HK-2 (cell line): ENCODE data around the gene POLQ.
"Not testable (repeated sequence)": the region's sequence is repeated elsewhere in the genome, so short reads cannot be mapped to it uniquely, and the experiment has no call there.

ENCODE experiments used
- DNase-seq: peaks from one replicate; pipeline ENCODE4 v3.0.0-alpha.2; 2018; ENCODE audit not compliant: unreplicated experiment

POLQ gene

GRCh38 chr3:121514496-121514895 lies 31.3 kb downstream of the POLQ start:
- DNase-seq: no peak

DNA sequence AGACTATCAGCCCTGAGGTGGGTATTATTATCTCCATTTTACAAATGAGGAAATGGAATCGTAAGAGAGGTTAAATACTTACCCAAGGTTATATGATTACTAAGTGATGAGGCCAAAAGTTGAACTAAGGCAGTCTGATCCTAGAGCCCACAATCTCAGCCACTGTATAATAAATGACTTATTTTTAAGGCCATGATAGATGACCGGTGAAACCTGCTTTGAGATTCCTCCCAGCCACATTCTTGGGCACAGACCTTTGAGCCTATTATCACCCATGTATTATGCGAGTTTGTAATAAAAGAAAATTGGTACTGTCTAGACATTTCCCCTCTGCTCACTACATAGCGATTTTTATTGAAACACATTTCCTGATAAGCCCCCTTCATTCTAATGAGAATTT lies 37.4 kb downstream of the POLQ start:
- DNase-seq: no peak

DNA sequence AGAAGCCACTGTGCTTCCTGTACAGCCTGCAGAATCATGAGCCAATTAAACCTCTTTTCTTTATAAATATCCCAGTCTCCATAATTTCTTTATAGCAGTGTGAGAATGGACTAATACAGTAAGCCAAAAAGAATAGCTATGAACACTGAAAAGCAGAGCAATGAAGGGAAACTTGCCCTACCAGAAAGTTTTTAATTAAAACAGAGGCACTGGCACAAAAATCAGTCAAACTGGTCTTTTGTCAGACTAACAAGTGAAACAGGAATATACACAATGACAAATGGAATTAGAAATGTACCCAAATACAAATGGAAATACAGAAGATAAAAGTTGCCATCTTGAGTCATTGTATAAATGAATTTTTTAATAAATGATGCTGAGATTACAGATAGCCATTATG lies 40.5 kb downstream of the POLQ start:
- no peak for DNase-seq

DNA sequence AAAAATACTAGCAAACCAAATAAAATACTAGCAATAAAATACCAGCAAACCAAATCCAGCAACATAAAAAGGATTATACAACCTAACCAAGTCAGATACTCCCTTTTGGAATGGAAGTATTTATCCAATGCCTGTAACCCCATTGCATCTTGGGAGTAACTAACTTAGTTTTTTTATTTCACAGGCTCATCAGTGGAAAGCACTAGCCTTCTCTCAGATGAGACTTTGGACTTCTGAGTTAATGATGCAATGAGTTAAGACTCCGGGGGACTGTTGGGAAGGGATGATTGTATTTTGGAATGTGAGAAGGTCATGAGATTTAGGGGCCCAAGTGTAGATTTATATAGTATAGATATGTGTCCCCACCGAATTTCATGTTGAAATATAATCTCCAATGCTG lies 41.2 kb downstream of the POLQ start:
- DNase-seq: no peak

GRCh38 chr3:121496786-121497185 lies 49.0 kb downstream of the POLQ start:
- DNase-seq: no peak

DNA sequence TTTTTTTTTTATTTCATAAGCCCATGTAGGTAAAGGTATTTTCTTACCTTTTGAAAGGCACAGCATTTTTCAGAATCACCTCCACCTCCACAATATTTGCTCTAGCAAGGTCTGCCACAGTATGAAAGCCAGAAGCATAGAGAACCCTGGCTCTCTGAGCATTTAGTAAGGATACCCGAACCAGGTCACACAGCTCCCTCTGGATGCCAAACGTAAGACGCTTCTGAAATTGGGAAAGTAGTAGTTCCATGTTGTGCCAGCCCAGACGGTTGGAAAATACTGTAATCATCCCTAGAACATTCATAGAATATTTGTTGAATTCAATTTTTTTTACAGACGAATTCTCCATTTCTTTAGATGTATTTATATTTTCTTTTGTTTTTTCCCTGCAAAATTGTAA lies 52.4 kb downstream of the POLQ start:
- no peak for DNase-seq

DNA sequence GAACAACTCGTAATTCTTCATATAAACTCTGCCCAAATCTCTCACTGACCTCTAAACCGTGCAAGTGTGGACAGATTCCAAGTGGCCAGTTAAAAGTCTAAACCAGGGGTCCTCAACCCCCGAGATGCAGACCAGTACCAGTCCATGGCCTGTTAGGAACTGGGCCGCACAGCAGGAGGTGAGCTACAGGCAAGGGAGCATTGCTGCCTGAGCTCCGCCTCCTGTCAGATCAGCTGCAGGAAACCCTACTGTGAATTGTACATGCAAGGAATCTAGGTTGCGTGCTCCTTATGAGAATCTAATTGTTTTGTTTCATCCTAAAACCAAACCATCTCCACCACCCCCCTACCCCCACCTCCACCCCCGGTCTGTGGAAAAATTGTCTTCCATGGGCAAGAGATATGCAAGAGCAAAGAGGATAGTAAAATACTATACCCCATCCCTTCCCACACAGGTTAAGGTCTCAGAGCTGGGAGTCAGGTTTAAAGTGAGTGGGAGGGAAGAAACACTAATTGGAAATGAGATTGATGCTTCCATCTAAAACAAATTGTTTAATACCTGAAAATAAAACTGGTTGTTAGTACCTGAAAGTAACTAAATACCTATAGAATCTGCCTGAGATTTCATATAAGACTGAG lies 54.0 kb downstream of the POLQ start:
- DNase-seq: no peak

DNA sequence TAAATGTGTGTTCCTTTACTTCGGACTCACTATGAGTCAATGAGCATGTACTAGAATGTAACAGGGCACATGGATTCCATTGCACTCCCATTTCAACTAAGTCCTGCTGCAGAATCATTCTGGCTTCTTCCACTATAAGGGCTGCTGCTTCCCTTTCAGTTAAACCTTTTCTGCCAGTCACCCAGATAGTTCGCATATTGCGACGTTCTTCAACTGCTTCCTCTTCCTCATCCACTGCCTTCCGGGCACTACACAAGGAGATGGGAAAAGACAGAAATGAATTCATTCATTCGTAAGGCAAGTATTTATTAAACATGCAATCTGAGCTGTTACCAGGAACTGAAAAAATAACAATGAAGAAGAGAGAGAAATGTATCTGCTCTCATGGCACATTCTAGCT lies 55.6 kb downstream of the POLQ start:
- no peak for DNase-seq

GRCh38 chr3:121488628-121489027 lies 57.2 kb downstream of the POLQ start:
- DNase-seq: no peak

DNA sequence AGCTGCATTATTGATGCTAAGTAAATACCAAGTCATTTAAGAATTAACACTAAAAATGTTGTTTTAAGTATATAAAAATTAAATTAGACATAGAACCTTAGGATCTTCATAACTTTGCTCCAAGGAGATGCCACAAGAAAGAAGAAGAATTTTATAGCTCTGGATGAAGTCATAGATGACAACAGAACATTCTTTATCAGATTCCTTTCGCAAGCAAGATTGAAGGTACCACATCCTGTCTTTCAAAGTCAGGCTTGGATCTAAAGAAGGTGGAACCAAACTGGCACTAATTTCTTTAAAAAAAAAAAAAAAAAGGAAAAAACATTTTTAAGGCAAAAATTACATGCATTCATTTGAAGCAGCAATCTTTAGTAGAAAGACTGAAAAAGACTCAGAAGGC lies 62.5 kb downstream of the POLQ start:
- DNase-seq: no peak

- DNase-seq: no peak
These were observed 63.1 kb downstream of the POLQ start for GRCh38 chr3:121482660-121483059.

DNA sequence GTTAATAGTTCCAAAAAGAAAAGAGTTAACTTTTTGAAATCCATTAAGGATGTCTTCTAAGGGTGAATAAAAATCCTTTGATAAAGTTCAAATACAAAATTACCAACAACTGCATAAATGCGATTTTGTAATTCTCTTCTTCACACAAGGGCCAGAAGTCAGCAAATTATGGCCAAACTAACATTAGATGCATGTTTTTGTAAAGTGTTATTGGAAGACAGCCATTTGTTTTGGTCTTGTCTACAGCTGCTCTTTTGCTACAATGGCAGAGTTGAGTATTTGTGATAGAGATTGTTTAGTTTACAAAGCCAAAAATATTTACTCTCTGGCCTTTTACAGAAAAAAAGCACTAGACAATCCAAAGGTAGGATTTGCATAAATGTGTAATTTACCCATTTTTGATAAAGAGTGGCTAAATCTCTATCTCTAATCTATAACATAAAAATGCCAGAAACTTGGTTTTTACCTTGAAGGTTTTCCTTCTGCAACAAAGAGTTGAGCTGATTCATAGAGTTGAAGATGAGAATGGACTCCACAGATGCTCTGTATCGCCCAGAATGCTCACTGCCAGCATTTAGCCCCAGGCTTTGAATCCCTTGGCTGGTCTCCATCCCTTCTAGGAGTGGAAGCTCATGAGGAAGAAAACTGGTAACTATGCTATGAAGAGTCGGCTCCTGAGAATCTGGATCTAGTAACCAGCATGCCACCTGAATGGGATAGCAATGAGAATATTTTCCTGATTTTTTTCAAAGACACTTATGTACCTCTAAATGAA lies 64.5 kb downstream of the POLQ start:
- no peak for DNase-seq

DNA sequence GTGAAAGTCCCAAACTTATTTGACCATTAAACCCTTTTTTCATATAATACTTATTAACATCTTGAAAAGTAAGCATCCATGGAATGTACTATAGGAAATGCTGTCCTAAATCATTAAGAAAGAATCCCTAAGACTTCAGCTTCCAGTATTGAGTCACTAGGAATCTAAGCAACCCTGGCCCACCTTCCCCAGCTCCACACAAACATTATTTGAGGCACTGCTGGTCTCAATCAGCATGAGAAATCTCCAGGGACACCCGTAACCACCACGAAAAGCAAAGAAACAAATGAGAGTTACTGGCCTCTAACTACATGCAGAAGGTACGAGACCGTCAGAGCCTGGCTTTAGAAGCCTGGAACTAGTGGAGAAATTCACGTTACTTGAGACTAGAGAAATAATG lies 68.2 kb downstream of the POLQ start:
- DNase-seq: peak; percentile 17

DNA sequence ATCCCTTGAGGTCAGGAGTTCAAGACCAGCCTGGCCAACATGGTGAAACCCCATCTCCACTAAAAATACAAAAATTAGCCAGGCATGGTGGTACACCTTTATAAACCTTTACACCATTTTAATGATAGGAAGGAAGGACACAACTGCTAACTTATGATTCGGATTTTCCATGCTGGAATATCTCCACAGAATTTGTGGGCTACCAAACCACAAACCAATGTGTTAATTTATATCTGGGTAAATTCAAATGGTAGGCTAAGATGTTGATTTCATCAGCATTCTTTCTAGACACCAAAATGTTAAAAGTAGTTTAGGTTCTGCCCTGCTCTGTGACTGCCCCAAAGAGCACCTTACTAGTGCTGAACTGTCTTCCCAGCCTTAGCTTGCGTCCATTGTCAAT lies 72.8 kb downstream of the POLQ start:
- DNase-seq: no peak

GRCh38 chr3:121467085-121467484 lies 78.7 kb downstream of the POLQ start:
- DNase-seq: no peak

DNA sequence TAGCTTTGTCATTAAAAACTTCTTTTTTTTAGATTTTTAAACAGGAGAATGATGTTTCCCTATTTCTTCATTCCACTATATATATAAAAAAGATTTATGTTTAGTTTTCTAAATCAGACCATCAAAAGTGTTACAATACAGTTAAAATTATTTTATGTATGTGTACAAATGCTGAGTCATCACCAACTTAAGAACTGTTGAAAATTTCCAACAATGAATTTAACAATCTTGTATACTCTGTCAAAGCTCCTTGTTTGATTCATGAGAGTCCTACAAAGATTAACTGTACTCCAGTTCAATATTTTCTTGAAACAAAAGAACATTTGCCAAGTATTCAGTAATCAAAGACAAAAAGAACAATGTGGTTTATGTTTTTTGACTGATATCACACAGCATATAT lies 82.0 kb downstream of the POLQ start:
- DNase-seq: no peak

- no peak for DNase-seq
These were observed 83.2 kb downstream of the POLQ start for GRCh38 chr3:121462565-121462964.

GRCh38 chr3:121451752-121452151 lies 94.0 kb downstream of the POLQ start:
- DNase-seq: not testable (repeated sequence)

DNA sequence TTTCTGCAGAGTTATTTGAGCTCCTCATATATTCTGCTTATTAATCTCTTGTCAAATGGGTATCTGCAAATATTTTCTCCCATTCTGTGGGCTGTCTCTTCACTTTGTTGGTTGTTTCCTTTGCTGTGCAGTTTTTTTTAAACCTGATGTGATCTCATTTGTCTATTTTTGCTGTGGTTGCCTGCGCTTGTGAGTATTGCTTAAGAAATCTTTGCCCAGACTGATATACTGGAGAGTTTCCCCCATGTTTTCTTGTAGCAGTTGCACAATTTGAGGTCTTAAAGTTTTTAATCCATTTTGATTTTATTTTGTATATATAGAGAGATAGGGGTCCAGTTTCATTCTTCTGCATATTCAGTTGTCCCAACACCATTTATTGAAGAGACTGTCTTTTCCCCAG lies 102.3 kb downstream of the POLQ start:
- no peak for DNase-seq

DNA sequence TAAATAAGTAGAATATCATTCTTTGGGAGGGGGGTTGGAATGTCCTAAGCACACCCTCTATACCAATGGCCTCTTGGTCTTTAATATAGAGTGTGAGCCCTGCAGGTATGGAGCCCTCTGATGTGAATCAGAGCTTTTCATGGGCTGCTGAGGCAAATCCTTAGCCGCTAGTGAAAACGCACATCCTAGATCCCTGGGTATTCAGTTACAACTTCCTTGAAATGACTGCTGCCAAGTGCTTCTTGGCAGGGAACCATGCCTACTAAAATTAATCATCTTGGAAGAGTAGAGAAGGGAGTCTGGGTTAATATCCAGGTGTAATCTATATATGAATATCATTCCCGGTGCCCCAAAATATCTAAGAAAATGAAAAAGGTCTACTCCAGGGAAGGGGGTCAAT lies 109.1 kb downstream of the POLQ start:
- no peak for DNase-seq

- no peak for DNase-seq
These were observed 109.7 kb downstream of the POLQ start for GRCh38 chr3:121436074-121436473.

DNA sequence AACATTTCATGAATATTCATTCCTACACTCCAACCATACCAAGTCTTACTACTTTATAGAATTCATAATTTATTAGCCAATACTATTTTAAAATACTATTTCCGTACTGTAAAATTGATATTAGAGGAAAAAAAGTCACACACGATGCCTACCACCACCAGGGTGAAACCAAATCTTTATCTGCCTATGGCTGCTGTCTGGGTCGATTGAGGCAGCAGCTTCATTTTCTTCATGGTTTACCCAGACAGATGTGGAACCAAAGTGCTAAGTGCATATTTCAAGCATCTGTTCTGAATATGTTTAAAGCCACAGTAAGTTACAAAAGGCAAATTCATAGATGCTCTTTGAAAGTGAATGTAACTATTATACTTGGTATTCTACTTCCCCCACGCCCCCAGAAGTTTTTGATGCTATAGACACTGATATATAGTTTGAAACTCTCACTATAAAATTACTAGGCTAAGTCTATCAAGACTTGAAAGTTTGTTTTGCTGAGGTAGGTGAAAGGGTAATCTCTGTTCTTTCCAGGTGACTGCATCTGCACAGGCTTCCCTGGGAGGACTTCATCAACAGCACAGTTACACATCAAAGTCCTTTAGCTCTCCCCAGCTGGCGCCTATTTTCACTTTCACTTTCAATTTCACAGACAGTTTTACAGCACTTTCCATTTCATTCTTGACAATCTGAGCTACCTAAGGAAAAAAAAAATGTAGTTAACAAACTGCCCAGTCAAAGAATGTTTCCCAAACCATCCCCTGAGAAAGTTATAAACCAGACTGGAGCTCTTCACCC lies 113.9 kb downstream of the POLQ start:
- no peak for DNase-seq

DNA sequence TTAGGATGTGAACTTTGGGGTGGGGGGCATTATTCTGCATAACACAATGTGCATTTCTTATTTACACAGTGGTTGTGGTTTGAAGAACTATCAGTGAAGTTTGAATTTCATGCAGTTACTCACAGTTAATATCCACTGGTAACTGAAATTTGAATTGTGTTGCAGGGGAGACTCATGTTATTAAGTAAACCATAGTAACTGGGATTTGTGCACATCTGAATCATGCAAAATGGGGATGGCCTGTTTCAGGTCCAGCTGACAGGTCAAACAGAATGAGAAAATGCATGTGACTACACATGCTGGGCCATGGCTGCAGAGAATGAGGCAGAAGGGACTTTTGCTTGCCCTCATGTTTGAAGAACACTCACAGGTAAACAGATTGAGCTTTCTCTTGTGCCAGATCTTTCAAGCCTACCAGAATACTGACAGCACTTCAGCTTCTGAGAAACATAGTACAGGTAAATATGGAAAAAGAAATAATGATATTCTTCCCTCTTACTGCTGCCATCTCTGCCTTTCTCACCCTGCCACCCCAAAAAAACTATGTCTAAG lies 115.0 kb downstream of the POLQ start:
- no peak for DNase-seq
